Kidney (tissue), 14 donors: ENCODE results near the gene MAGI1. TPM values are rescaled to one million over a fixed set of nuclear protein-coding genes. Genes with fewer than 3 reads are reported as not detected.

ENCODE experiments used
- DNase-seq, 5 donors: peaks; one replicate each; pipeline ENCODE4 v3.0.0-alpha.2; 2013 to 2020
- FAIRE-seq: peaks from 2 replicates; lab custom pipeline; 2012; peaks lifted over from hg19 to GRCh38; lab: Jason Lieb, UNC
- H3K27ac ChIP-seq, 2 donors: one replicate each; pipeline ENCODE4 v1.7.0; 2013; ENCODE audit warnings: low read depth in 2 of 2, low read length in 2 of 2, inconsistent platforms in 1 of 2
- H3K27me3 ChIP-seq: one replicate; pipeline ENCODE4 v1.7.1; 2013; ENCODE audit warnings: low read length, inconsistent platforms; ENCODE audit not compliant: control insufficient read depth, insufficient read depth
- H3K36me3 ChIP-seq, 3 donors: one replicate each; pipeline versions ENCODE4 v1.7.0 to v1.7.1; 2013; ENCODE audit warnings: low read length in 3 of 3, control low read depth in 1 of 3, inconsistent platforms in 1 of 3; ENCODE audit not compliant: insufficient read depth in 3 of 3, control insufficient read depth in 2 of 3
- H3K4me1 ChIP-seq, 3 donors: one replicate each; pipeline versions ENCODE4 v1.7.0 to v1.7.1; 2013; ENCODE audit warnings: low read length in 3 of 3, inconsistent platforms in 1 of 3, low read depth in 1 of 3; ENCODE audit not compliant: control insufficient read depth in 2 of 3, insufficient read depth in 2 of 3
- H3K4me3 ChIP-seq, 3 donors: one replicate each; pipeline versions ENCODE4 v1.7.0 to v1.8.1; 2013; ENCODE audit warnings: low read length in 3 of 3, control low read depth in 1 of 3, inconsistent platforms in 1 of 3
- H3K9ac ChIP-seq, 3 donors: one replicate each; pipeline versions ENCODE4 v1.7.0 to v1.7.1; 2013; ENCODE audit warnings: low read length in 3 of 3, control low read depth in 1 of 3, inconsistent platforms in 1 of 3
- H3K9me3 ChIP-seq, 3 donors: one replicate each; pipeline versions ENCODE4 v1.7.0 to v1.7.1; 2013; ENCODE audit warnings: low read length in 3 of 3, control low read depth in 1 of 3, inconsistent platforms in 1 of 3; ENCODE audit not compliant: control insufficient read depth in 2 of 3, insufficient read depth in 1 of 3
- intact Hi-C: fragments of 100-400 bp; cut with DNase I; formaldehyde crosslinking; loops from one replicate; pipeline ENCODE4 v1.11.1; 2022
- polyA plus RNA-seq: library from polyadenylated mRNA; stranded (reverse); fragments of 350-450 nt; fragmentation: Illumina TruSeq; extraction: RNeasy Lipid Tissue Mini Kit (QIAGEN cat#74804); gene quantifications from one replicate; pipeline ENCODE4 v1.2.3, GENCODE V29; 2014; ENCODE audit warnings: low read depth, low replicate concordance; ENCODE audit not compliant: insufficient read depth
- total RNA-seq: library from RNA; stranded (reverse); fragmentation: NEBNext Ultra II Directional; extraction: Animal tissue kit (Norgen Biotek cat#: 25700); gene quantifications from one replicate; pipeline ENCODE4 v1.2.1, GENCODE V29; 2021
- TF ChIP-seq, protein P1 (sequence below): IDR thresholded peaks from 3 replicates; pipeline ENCODE4 v1.5.1; 2012; ENCODE audit warnings: mild to moderate bottlenecking, moderate library complexity, borderline replicate concordance; ENCODE audit not compliant: insufficient read depth; ENCODE audit errors: extremely low read depth
- donor health status: control.
- donor health status: control.
- donor health status: control.
- donor health status: control.
- donor health status: control.
- donor health status: DM: yes; HTN: yes; CAD: no.
- donor health status: Normal renal cell carcinoma (clear cell type).

Gene MAGI1
- total and polyA plus RNA-seq, 2 donors from 2014 or later = 8.2 to 42.8 TPM

DNA sequence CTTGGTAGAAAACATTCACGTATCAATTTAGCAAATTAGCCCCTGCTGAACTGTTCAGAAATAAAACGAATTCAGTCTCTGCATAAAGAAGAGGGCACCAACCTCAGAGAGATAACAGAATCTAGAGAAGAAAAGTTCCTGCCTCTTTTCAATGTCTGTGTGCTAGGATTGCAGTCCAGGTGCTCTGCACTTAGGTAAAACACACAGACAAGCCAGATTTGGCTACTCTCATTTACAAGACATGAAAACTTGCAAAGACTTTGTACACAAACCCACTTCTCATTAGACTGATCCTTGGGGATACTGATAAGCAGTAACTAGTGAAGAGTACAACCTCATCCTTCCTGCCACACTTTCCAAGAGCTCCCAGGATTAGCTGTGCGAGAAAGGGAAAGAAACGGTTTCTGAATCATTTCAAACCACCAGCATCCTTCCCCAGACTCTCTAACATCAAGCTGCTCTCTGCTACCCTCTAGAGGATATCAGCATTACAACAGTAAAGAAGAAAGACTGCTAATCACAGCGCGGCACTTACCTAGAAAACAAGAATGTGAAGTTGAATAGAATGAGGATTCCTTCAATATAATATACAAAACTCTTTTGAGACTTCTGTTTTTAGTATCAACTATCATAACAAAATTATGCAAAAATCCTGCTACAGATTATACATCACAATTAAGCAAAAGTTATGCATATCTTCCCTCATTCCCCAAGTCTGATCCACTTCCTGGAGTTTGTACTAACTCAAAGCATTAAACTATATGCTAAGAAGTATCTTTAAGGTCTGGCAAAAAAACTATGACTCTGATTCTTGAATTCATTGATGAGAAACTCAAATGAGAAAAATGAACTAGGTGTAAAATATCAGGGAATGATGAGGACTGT, 306.4 kb downstream of the MAGI1 start:
- no peak overlapping the region for H3K27ac ChIP-seq
- H3K9ac ChIP-seq = no peak overlapping the region
- no peaks in the 10 kb centered on the region for H3K36me3 ChIP-seq
- TF ChIP-seq, protein P1, sequence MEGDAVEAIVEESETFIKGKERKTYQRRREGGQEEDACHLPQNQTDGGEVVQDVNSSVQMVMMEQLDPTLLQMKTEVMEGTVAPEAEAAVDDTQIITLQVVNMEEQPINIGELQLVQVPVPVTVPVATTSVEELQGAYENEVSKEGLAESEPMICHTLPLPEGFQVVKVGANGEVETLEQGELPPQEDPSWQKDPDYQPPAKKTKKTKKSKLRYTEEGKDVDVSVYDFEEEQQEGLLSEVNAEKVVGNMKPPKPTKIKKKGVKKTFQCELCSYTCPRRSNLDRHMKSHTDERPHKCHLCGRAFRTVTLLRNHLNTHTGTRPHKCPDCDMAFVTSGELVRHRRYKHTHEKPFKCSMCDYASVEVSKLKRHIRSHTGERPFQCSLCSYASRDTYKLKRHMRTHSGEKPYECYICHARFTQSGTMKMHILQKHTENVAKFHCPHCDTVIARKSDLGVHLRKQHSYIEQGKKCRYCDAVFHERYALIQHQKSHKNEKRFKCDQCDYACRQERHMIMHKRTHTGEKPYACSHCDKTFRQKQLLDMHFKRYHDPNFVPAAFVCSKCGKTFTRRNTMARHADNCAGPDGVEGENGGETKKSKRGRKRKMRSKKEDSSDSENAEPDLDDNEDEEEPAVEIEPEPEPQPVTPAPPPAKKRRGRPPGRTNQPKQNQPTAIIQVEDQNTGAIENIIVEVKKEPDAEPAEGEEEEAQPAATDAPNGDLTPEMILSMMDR = peak; percentile 74
- peaks cover 0 to 7% (median 6%) of the 10 kb centered on the region in 3 donors for H3K4me1 ChIP-seq
- H3K4me3 ChIP-seq = no peak overlapping the region
- intact Hi-C loops = loop anchor here (10.0 kb wide), 1 partner anchor 297 kb away; no protein-coding TSS in a partner anchor
- DNase-seq (peak in 3 of 5 donors; percentile 24 to 92 (median 89)), FAIRE-seq (peak; percentile 73)
- H3K9me3 ChIP-seq = no peaks in the 10 kb centered on the region
- H3K27me3 ChIP-seq = no peaks in the 10 kb centered on the region

DNA sequence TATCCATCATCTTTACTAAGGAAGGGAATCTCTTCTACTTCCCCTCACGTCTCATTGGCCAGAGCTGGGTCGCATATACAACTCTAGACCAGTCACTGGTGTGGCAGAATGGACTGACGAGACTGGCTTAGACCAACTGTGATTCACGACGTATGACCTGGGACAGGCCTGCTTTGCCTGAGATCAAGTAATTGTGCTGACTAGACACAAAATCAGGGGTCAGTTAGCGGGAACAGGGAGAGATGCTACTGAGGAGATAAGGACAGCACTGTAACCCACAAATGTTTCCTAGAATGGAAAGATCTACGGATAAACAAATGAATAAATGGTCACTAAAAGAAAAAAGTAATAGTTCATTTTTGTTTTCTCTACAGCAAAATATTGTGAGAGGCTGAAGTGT, 308.3 kb downstream of the MAGI1 start:
- no peaks in the 10 kb centered on the region for H3K27me3 ChIP-seq
- H3K4me1 ChIP-seq = peaks cover 0 to 7% (median 6%) of the 10 kb centered on the region in 3 donors
- no peak overlapping the region for H3K27ac ChIP-seq
- TF ChIP-seq, protein P1 = no peak
- intact Hi-C loops = loop anchor here (10.0 kb wide), 1 partner anchor 296 kb away; no protein-coding TSS in a partner anchor
- DNase-seq (no peak), FAIRE-seq (no peak)
- H3K9ac ChIP-seq = no peak overlapping the region
- no peaks in the 10 kb centered on the region for H3K36me3 ChIP-seq
- no peaks in the 10 kb centered on the region for H3K9me3 ChIP-seq
- no peak overlapping the region for H3K4me3 ChIP-seq

DNA sequence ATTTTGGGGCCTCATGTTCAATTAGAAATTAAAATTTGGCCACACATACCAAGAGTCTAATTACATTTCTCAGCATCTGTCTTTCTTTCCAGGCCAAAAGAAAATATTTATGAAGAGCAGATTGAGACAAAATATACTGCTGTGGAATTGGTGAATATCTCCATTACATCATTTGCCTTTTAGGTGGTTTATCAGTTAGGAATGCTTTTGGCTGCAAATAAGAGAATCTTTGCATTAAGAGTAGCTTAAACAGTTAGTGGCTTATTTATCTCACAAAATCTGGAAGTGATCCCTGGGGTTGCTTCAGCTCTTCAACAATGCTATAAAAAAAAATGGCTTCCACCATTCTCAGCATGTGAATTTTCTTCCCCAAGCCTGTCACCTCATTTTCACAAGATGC, 308.7 kb downstream of the MAGI1 start:
- FAIRE-seq (no peak), DNase-seq (no peak)
- no peaks in the 10 kb centered on the region for H3K36me3 ChIP-seq
- TF ChIP-seq, protein P1 = no peak
- H3K9me3 ChIP-seq = no peaks in the 10 kb centered on the region
- no peak overlapping the region for H3K4me3 ChIP-seq
- H3K9ac ChIP-seq = no peak overlapping the region
- H3K27ac ChIP-seq = no peak overlapping the region
- no peaks in the 10 kb centered on the region for H3K27me3 ChIP-seq
- peaks cover 0 to 7% (median 6%) of the 10 kb centered on the region in 3 donors for H3K4me1 ChIP-seq
- intact Hi-C loops = loop anchor here (10.0 kb wide), 1 partner anchor 295 kb away; no protein-coding TSS in a partner anchor
